Tibial artery (tissue), 4 donors: Measurements from ENCODE around the gene SGCA.

Experiments
- DNase-seq, 2 donors: peaks; one replicate each; pipeline ENCODE4 v3.0.0-alpha.2; 2019
- H3K27ac ChIP-seq, 2 donors: fragments of 200-600 bp; sonication (generic) in 1 of 2; 1 replicate in 1 of 2; 2 replicates in 1 of 2; pipeline ENCODE4 v1.5.1; 2018 to 2019; ENCODE audit warnings: mild to moderate bottlenecking in 1 of 2
- H3K27me3 ChIP-seq, 2 donors: fragments of 200-600 bp; sonication (generic) in 1 of 2; one replicate each; pipeline versions ENCODE4 v1.5.1 to v1.6.0; 2016 to 2019
- H3K36me3 ChIP-seq, 3 donors: fragments of 200-600 bp; sonication (generic) in 2 of 3; one replicate each; pipeline ENCODE4 v1.5.1; 2016 to 2019; ENCODE audit warnings: mild to moderate bottlenecking in 2 of 3
- H3K4me1 ChIP-seq, 4 donors: fragments of 200-600 bp; sonication (generic) in 2 of 4; 1 replicate in 3 of 4; 2 replicates in 1 of 4; pipeline ENCODE4 v1.5.1; 2016 to 2019
- H3K4me3 ChIP-seq, 2 donors: fragments of 200-600 bp; sonication (generic) in 1 of 2; 1 replicate in 1 of 2; 2 replicates in 1 of 2; pipeline ENCODE4 v1.5.1; 2018 to 2019; ENCODE audit warnings: mild to moderate bottlenecking in 2 of 2
- H3K9me3 ChIP-seq, 3 donors: fragments of 200-600 bp; sonication (generic) in 1 of 3; one replicate each; pipeline ENCODE4 v1.5.1; 2016 to 2019
- CTCF ChIP-seq, 2 experiments: fragments of 200-600 bp in 1 of 2; fragments of 450-650 bp in 1 of 2; IDR thresholded peaks; one replicate each; pipeline ENCODE4 v1.5.1; 2017 to 2019; ENCODE audit warnings: antibody characterized with exemption in 2 of 2, mild to moderate bottlenecking in 1 of 2, moderate library complexity in 1 of 2
- intact Hi-C: fragments of 100-400 bp; cut with DNase I; formaldehyde crosslinking; loops from one replicate; pipeline ENCODE4 v1.15.0; 2023; ENCODE audit warnings: low total_unique reads

Gene SGCA

GRCh38 chr17:50190603-50191358 lies 25.0 kb downstream of the SGCA start:
- TF ChIP-seq CTCF (IDR thresholded peaks at IDR 0.05), result no peak
- Histone ChIP-seq H3K27ac (peak overlapping the region; percentile 98 to 99), H3K4me3 (no peak overlapping the region), H3K36me3 (peaks cover 97 to 100% (median 99%) of the 10 kb centered on the region in 3 donors), H3K9me3 (no peaks in the 10 kb centered on the region), H3K27me3 (no peaks in the 10 kb centered on the region), H3K4me1 (peaks cover 0 to 66% (median 29%) of the 10 kb centered on the region in 4 donors)
- intact Hi-C loops, result no loop called here
- DNase-seq, result no peak

- no peaks in the 10 kb centered on the region for H3K27me3 ChIP-seq
- peaks cover 0 to 66% (median 31%) of the 10 kb centered on the region in 4 donors for H3K4me1 ChIP-seq
- H3K4me3 ChIP-seq, result no peak overlapping the region
- intact Hi-C loops, result no loop called here
- peak overlapping the region; percentile 98 to 99 for H3K27ac ChIP-seq
- no peaks in the 10 kb centered on the region for H3K9me3 ChIP-seq
- no peak for DNase-seq
- no peak for TF ChIP-seq CTCF (IDR thresholded peaks at IDR 0.05)
- peaks cover 97 to 100% (median 99%) of the 10 kb centered on the region in 3 donors for H3K36me3 ChIP-seq
Measured at GRCh38 chr17:50191359-50192143, 25.7 kb downstream of the SGCA start.

- intact Hi-C loops, result no loop called here
- no peak for DNase-seq
- H3K9me3 ChIP-seq, result no peaks in the 10 kb centered on the region
- H3K4me1 ChIP-seq, result peaks cover 0 to 67% (median 35%) of the 10 kb centered on the region in 4 donors
- no peak for TF ChIP-seq CTCF (IDR thresholded peaks at IDR 0.05)
- H3K27me3 ChIP-seq, result no peaks in the 10 kb centered on the region
- H3K36me3 ChIP-seq, result peaks cover 99 to 100% (median 100%) of the 10 kb centered on the region in 3 donors
- no peak overlapping the region for H3K4me3 ChIP-seq
- peak overlapping the region; percentile 98 to 99 for H3K27ac ChIP-seq
Measured at GRCh38 chr17:50192144-50192617, 26.4 kb downstream of the SGCA start.

- TF ChIP-seq CTCF (IDR thresholded peaks at IDR 0.05), result no peak
- Histone ChIP-seq H3K27ac (peak overlapping the region; percentile 98 to 99), H3K9me3 (no peaks in the 10 kb centered on the region), H3K4me1 (peaks cover 0 to 67% (median 36%) of the 10 kb centered on the region in 4 donors), H3K27me3 (no peaks in the 10 kb centered on the region), H3K4me3 (no peak overlapping the region), H3K36me3 (peaks cover 99 to 100% (median 100%) of the 10 kb centered on the region in 3 donors)
- intact Hi-C loops, result no loop called here
- DNase-seq, result no peak
Measured at GRCh38 chr17:50192618-50193291, 26.9 kb downstream of the SGCA start.

- Histone ChIP-seq H3K27ac (peak overlapping the region; percentile 98 to 99), H3K9me3 (no peaks in the 10 kb centered on the region), H3K4me1 (peaks cover 0 to 67% (median 47%) of the 10 kb centered on the region in 4 donors), H3K36me3 (peaks cover 97 to 100% (median 98%) of the 10 kb centered on the region in 3 donors), H3K27me3 (no peaks in the 10 kb centered on the region), H3K4me3 (no peak overlapping the region)
- DNase-seq, result no peak
- intact Hi-C loops, result no loop called here
- TF ChIP-seq CTCF (IDR thresholded peaks at IDR 0.05), result no peak
Measured at GRCh38 chr17:50194140-50194933, 28.5 kb downstream of the SGCA start.
